Activated naive CD8-positive, alpha-beta T cell treated with anti-CD3 and anti-CD28 coated beads for 36 hours (primary cell): ENCODE data around the gene RNASE3. TPM values are rescaled to one million over a fixed set of nuclear protein-coding genes. Genes with fewer than 3 reads are reported as not detected.
"Not testable (repeated sequence)": the region's sequence is repeated elsewhere in the genome, so short reads cannot be mapped to it uniquely, and the experiment has no call there.

Experiments
- DNase-seq: peaks from one replicate; pipeline ENCODE4 v3.0.0; 2021
- H3K27ac Mint-ChIP-seq: one replicate; pipeline ENCODE4 v1.8.0; 2022; ENCODE audit warnings: mild to moderate bottlenecking, moderate library complexity, mixed read lengths
- H3K27me3 Mint-ChIP-seq: one replicate; pipeline ENCODE4 v1.8.0; 2022; ENCODE audit warnings: mild to moderate bottlenecking, mixed read lengths
- H3K36me3 Mint-ChIP-seq: one replicate; pipeline ENCODE4 v1.8.0; 2021; ENCODE audit warnings: mild to moderate bottlenecking, mixed read lengths
- H3K4me1 Mint-ChIP-seq: one replicate; pipeline ENCODE4 v1.8.0; 2021; ENCODE audit warnings: mixed read lengths
- H3K4me3 Mint-ChIP-seq: one replicate; pipeline ENCODE4 v1.8.0; 2022; ENCODE audit warnings: mild to moderate bottlenecking, moderate library complexity, mixed read lengths
- H3K9me3 Mint-ChIP-seq: one replicate; pipeline ENCODE4 v1.8.0; 2022; ENCODE audit warnings: mixed read lengths
- total RNA-seq, 2 experiments: library from RNA; stranded (reverse); gene quantifications; one replicate each; pipeline ENCODE4 v1.2.3, GENCODE V29; 2021

Gene RNASE3
- not detected for total RNA-seq

DNA sequence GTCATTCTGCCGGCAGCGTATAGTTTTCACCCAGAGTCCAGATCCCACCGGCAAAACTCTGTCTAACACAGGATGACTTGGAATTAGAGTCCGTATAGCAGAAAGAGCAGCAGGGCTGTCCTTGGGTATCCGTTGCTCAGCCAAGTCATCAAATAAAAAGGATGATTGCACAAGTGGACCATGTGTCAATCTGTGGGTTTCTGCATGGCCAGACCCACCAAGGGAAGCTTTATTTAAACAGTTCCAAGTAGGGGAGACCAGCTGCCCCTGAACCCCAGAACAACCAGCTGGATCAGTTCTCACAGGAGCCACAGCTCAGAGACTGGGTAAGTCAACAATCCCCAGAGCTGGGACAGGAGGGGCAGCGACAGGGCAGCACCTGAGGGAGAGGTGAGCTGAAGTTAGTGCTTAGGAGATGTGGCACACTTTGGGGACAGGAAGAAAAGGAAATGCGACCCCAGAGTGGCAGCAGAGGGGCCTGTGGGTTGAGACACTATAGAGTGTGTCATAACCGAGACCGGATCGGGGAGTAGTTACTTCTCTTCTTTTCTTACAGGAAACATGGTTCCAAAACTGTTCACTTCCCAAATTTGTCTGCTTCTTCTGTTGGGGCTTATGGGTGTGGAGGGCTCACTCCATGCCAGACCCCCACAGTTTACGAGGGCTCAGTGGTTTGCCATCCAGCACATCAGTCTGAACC is at the start of gene RNASE3:
TSS of gene RNASE3 (plus strand) at position 260 of the 700 bp plus-strand sequence. CDS start at position 562, 302 bp downstream.
- H3K27ac Mint-ChIP-seq, H3K4me3 Mint-ChIP-seq, H3K36me3 Mint-ChIP-seq, H3K27me3 Mint-ChIP-seq, H3K9me3 Mint-ChIP-seq, H3K4me1 Mint-ChIP-seq, DNase-seq: not testable (repeated sequence)

- Mint-ChIP-seq H3K4me3 (no peak overlapping the region), H3K36me3 (no peaks in the 10 kb centered on the region), H3K4me1 (no peaks in the 10 kb centered on the region), H3K27me3 (no peaks in the 10 kb centered on the region), H3K9me3 (no peaks in the 10 kb centered on the region), H3K27ac (no peak overlapping the region)
- DNase-seq = no peak
Measured at GRCh38 chr14:20846560-20846959, 44.6 kb upstream of the RNASE3 start.

- Mint-ChIP-seq H3K36me3 (no peaks in the 10 kb centered on the region), H3K4me1 (no peaks in the 10 kb centered on the region), H3K27ac (no peak overlapping the region), H3K4me3 (no peak overlapping the region), H3K9me3 (no peaks in the 10 kb centered on the region), H3K27me3 (no peaks in the 10 kb centered on the region)
- no peak for DNase-seq
Measured at GRCh38 chr14:20848316-20848954, 42.8 kb upstream of the RNASE3 start.

DNA sequence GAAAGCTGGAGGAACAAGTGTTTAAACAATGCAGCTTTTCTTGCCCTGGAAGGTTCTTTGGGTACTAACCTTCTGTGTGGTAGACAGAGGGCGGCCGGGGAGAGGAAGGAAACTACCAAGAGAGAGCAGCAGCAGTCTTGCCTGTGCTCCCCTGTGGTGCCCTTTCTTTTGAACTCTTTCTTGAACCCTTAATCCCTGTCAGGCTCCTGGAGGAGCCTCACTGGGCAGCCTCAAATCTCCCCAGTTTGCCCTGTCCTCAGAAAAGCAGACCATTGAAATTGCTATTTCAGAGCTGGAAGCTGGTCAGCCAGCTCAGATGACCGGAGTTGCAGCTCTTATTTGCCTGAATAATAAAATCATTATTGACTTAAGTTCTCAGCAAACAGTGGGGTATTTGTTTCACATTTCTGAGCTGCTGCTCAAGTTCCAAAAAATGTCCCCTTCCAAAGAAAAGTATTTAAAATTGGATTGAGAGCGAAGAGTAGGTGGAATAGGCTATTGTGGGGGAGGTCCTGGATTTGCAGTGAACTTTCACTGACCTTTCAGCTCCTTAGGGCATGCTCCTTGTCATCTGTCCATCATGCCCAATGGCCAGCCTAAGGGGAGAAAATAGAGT is 42.1 kb upstream of the RNASE3 start:
- H3K36me3 Mint-ChIP-seq = no peaks in the 10 kb centered on the region
- H3K4me1 Mint-ChIP-seq = no peaks in the 10 kb centered on the region
- DNase-seq = no peak
- H3K9me3 Mint-ChIP-seq = no peaks in the 10 kb centered on the region
- no peak overlapping the region for H3K4me3 Mint-ChIP-seq
- H3K27me3 Mint-ChIP-seq = no peaks in the 10 kb centered on the region
- no peak overlapping the region for H3K27ac Mint-ChIP-seq

DNA sequence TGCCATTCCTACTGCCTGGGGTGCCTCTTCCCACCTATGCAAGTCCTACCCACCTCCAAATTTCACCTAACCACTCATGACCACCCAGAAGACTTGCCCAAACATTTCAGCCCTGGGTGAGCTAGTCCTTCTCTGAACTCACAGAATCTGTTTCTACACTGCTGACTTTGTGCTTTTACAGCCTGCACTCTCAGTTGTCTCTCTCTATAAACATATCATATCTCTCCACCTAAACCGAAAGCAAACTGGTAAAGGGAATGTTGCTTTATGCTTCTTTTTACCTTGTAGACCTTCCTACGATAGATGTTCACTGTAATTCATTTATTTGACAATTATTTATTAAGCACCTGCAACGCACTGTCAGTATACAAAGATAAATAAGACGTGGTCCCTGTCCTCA is 38.1 kb upstream of the RNASE3 start:
- Mint-ChIP-seq H3K4me3 (no peak overlapping the region), H3K27me3 (peaks cover 11% of the 10 kb centered on the region), H3K4me1 (peaks cover 2% of the 10 kb centered on the region), H3K27ac (no peak overlapping the region), H3K36me3 (no peaks in the 10 kb centered on the region), H3K9me3 (no peaks in the 10 kb centered on the region)
- no peak for DNase-seq

- DNase-seq = peak; percentile 10
- Mint-ChIP-seq H3K36me3 (no peaks in the 10 kb centered on the region), H3K4me3 (no peak overlapping the region), H3K9me3 (no peaks in the 10 kb centered on the region), H3K4me1 (peaks cover 2% of the 10 kb centered on the region), H3K27ac (no peak overlapping the region), H3K27me3 (peaks cover 26% of the 10 kb centered on the region)
Measured at GRCh38 chr14:20855652-20856291, 35.4 kb upstream of the RNASE3 start.

DNA sequence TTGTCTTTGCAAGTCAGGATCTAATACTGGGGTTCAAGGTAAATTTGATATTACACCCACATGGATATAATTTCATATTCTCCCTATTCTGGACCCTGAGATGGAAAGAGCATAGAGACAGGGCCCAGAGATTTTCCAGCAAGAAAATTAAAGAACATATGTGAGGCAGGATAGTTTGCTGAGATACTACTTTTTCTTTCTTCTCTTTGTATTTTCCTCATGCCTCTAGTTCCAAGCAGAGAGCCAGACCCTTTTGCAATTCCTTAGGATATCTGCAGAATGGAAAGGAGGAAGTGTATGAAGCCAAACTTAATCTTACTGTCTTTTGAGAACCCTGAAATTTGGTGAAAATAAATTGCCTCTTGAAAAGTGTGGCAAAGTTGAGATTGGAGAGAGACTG is 34.0 kb upstream of the RNASE3 start:
- Mint-ChIP-seq H3K4me1 (peaks cover 2% of the 10 kb centered on the region), H3K27me3 (peaks cover 26% of the 10 kb centered on the region), H3K36me3 (no peaks in the 10 kb centered on the region), H3K4me3 (no peak overlapping the region), H3K9me3 (no peaks in the 10 kb centered on the region), H3K27ac (no peak overlapping the region)
- no peak for DNase-seq

GRCh38 chr14:20857630-20858261 is 33.4 kb upstream of the RNASE3 start:
- Mint-ChIP-seq H3K36me3 (no peaks in the 10 kb centered on the region), H3K4me1 (peaks cover 2% of the 10 kb centered on the region), H3K9me3 (no peaks in the 10 kb centered on the region), H3K4me3 (no peak overlapping the region), H3K27me3 (peaks cover 26% of the 10 kb centered on the region), H3K27ac (no peak overlapping the region)
- DNase-seq = peak; percentile 57

DNA sequence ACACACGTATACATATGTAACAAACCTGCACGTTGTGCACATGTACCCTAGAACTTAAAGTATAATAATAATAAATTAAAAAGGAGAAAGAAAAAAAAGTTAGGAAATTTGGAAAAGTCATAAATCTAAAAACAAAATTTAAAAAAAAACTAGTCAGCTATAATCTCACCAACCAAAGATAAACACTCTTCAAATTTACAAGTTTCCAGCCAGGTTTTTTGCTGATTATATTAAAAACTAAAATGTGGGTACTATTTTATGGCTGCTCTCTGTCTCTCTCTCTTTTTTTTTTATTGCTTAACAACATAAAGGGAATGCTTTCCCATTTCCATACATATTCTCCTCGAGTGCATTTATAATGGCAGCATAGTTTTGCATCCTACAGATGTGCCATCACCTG is 25.0 kb upstream of the RNASE3 start:
- Mint-ChIP-seq H3K36me3 (no peaks in the 10 kb centered on the region), H3K4me1 (no peaks in the 10 kb centered on the region), H3K27me3 (peaks cover 16% of the 10 kb centered on the region), H3K27ac (no peak overlapping the region), H3K9me3 (no peaks in the 10 kb centered on the region), H3K4me3 (no peak overlapping the region)
- no peak for DNase-seq

DNA sequence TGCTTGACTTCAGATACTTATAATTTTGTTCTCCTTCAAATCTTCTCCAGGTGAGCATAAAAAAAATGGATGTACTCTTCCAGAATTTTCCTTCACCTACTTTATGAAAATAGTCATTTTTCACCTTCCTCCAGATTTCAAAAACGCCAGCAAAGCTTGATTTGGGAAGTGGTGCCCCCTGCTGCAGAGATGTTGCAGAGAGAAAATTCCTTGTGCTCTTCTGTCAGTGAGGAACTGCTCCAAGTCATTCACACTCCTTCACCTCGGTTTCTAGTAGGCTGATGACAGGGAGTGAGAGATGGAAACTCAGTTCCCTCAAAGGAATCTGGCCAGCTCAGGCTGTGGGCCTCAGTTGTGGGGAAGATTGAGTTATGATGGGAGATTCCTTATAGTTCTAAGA is 24.2 kb upstream of the RNASE3 start:
- no peaks in the 10 kb centered on the region for H3K4me1 Mint-ChIP-seq

GRCh38 chr14:20873370-20874177 is 17.6 kb upstream of the RNASE3 start:
- peak; percentile 86 for DNase-seq
- no peak overlapping the region for H3K27ac Mint-ChIP-seq
- H3K4me3 Mint-ChIP-seq = peak overlapping the region; percentile 58
- peaks cover 8% of the 10 kb centered on the region for H3K27me3 Mint-ChIP-seq
- no peaks in the 10 kb centered on the region for H3K36me3 Mint-ChIP-seq
- H3K4me1 Mint-ChIP-seq = peaks cover 7% of the 10 kb centered on the region
- H3K9me3 Mint-ChIP-seq = no peaks in the 10 kb centered on the region

More for the DNA sequence above, 24.2 kb upstream of the RNASE3 start:
- no peaks in the 10 kb centered on the region for H3K36me3 Mint-ChIP-seq
- peaks cover 16% of the 10 kb centered on the region for H3K27me3 Mint-ChIP-seq
- H3K9me3 Mint-ChIP-seq = no peaks in the 10 kb centered on the region
- DNase-seq = no peak
- H3K4me3 Mint-ChIP-seq = no peak overlapping the region
- H3K27ac Mint-ChIP-seq = no peak overlapping the region

DNA sequence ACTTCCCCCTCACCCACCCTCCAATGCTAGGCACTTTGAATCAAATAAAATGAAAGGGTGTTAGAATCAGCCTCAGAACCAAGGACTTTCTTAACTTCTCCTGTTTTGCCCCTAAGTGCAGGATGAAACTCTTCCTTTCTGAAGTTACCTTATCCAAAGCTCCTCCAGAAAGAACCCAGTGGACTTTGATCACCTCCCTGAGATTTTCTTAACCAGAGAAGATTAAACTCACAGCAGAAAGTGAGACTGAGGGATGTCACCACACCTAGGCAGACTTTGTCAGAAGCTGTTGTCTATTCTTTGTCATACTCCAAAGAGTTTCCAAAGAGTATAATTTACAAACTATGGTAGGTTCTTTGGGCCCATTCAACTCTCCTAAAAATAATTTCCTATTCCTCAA is 14.2 kb upstream of the RNASE3 start:
- no peaks in the 10 kb centered on the region for H3K27me3 Mint-ChIP-seq
- H3K36me3 Mint-ChIP-seq = no peaks in the 10 kb centered on the region
- no peaks in the 10 kb centered on the region for H3K9me3 Mint-ChIP-seq
- H3K4me1 Mint-ChIP-seq = peaks cover 12% of the 10 kb centered on the region
- DNase-seq = no peak
- no peak overlapping the region for H3K27ac Mint-ChIP-seq
- no peak overlapping the region for H3K4me3 Mint-ChIP-seq

- no peak overlapping the region for H3K27ac Mint-ChIP-seq
- H3K9me3 Mint-ChIP-seq = no peaks in the 10 kb centered on the region
- H3K36me3 Mint-ChIP-seq = no peaks in the 10 kb centered on the region
- DNase-seq = no peak
- no peaks in the 10 kb centered on the region for H3K27me3 Mint-ChIP-seq
- H3K4me3 Mint-ChIP-seq = no peak overlapping the region
- peaks cover 6% of the 10 kb centered on the region for H3K4me1 Mint-ChIP-seq
Measured at GRCh38 chr14:20878695-20879094, 12.5 kb upstream of the RNASE3 start.

- H3K36me3 Mint-ChIP-seq, DNase-seq, H3K9me3 Mint-ChIP-seq, H3K4me1 Mint-ChIP-seq, H3K4me3 Mint-ChIP-seq, H3K27me3 Mint-ChIP-seq, H3K27ac Mint-ChIP-seq: not testable (repeated sequence)
Measured at GRCh38 chr14:20881229-20881628, 10.0 kb upstream of the RNASE3 start.
